GM12865 (cell line): Measurements from ENCODE around the gene UGT1A5.

Experiments
- DNase-seq: peaks from one replicate; pipeline ENCODE4 v3.0.0; 2010; ENCODE audit warnings: low read depth
- H3K4me3 ChIP-seq: 2 replicates; pipeline ENCODE4 v1.5.1; 2011; ENCODE audit warnings: mild to moderate bottlenecking, low read depth, low read length, control low read depth
- CTCF ChIP-seq: IDR thresholded peaks from 2 replicates; pipeline ENCODE4 v1.5.1; 2011; ENCODE audit warnings: low read length, control low read depth, low read depth, inconsistent platforms; ENCODE audit not compliant: insufficient read depth; ENCODE audit errors: missing control alignments

UGT1A5 gene

GRCh38 chr2:233803994-233804393 lies 91.3 kb downstream of the UGT1A5 start:
- no peak for DNase-seq
- no peak for TF ChIP-seq CTCF
- H3K4me3 ChIP-seq, result no peak overlapping the region

GRCh38 chr2:233807215-233807865 lies 94.6 kb downstream of the UGT1A5 start:
- TF ChIP-seq CTCF, result peak; percentile 2
- no peak for DNase-seq
- H3K4me3 ChIP-seq, result no peak overlapping the region

- no peak for TF ChIP-seq CTCF
- no peak overlapping the region for H3K4me3 ChIP-seq
Observed at GRCh38 chr2:233807966-233808935, 95.5 kb downstream of the UGT1A5 start.

GRCh38 chr2:233810385-233810784 lies 97.7 kb downstream of the UGT1A5 start:
- H3K4me3 ChIP-seq, result no peak overlapping the region
- no peak for DNase-seq
- TF ChIP-seq CTCF, result no peak

More at GRCh38 chr2:233807966-233808935, 95.5 kb downstream of the UGT1A5 start:
- DNase-seq, result no peak

GRCh38 chr2:233811087-233811486 lies 98.4 kb downstream of the UGT1A5 start:
- H3K4me3 ChIP-seq, result no peak overlapping the region
- no peak for TF ChIP-seq CTCF
- DNase-seq, result no peak

GRCh38 chr2:233811732-233812131 lies 99.0 kb downstream of the UGT1A5 start:
- no peak for DNase-seq
- H3K4me3 ChIP-seq, result no peak overlapping the region
- no peak for TF ChIP-seq CTCF
